AG04449 (cell line): ENCODE measurements around the gene SDC1.

Experiments used
- CTCF ChIA-PET: fragments of 350-600 bp; formaldehyde crosslinking; extraction: SDS; loops from one replicate; lab custom pipeline; 2021; ENCODE audit warnings: antibody characterized with exemption; lab: Yijun Ruan, JAX
- POLR2A ChIA-PET: fragments of 400-600, 350-600 bp; formaldehyde crosslinking; extraction: SDS; loops from one replicate; lab custom pipeline; 2020; ENCODE audit warnings: antibody characterized with exemption, inconsistent platforms; lab: Yijun Ruan, JAX
- DNase-seq: peaks from one replicate; pipeline ENCODE4 v3.0.0-alpha.2; 2010; ENCODE audit warnings: low read depth, low spot score
- H3K4me3 ChIP-seq: 2 replicates; pipeline ENCODE4 v1.5.1; 2011; ENCODE audit warnings: low read depth, mild to moderate bottlenecking, control low read depth, low read length
- TF ChIP-seq, protein P1 (sequence below): IDR thresholded peaks from one replicate; pipeline ENCODE4 v1.5.1; 2011; ENCODE audit warnings: mild to moderate bottlenecking, moderate library complexity, low read length, control low read depth, inconsistent platforms; ENCODE audit not compliant: insufficient read depth; ENCODE audit errors: missing control alignments

Gene SDC1

DNA sequence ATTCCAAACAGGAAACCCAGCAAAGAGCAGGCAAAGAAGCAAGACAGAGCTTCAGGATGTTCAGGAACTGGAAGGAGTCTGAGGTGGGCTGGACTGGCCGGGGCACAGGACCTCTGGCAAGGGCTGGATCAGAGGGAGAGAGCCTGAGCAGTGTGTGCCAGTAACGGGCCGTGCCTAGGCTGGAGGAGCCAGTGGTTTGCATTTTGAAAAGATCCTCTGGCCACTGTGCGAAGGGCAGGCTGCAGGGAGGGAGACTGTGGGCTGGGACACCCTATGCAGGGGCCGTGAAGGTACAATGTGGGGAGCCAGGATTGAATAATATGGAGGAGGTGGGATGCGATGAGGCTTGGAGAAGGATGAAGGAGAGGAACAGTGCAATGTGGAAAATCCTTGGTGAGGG, 6.2 kb upstream of the SDC1 start:
- CTCF ChIA-PET = interaction anchor here (0.9 to 1.0 kb wide), 3 partner anchors 9 to 96 kb away, joined by 3 to 4 read pairs (median 4); no protein-coding TSS in a partner anchor
- POLR2A ChIA-PET = no interaction called here
- DNase-seq = no peak
- H3K4me3 ChIP-seq = no peak overlapping the region
- TF ChIP-seq, protein P1, sequence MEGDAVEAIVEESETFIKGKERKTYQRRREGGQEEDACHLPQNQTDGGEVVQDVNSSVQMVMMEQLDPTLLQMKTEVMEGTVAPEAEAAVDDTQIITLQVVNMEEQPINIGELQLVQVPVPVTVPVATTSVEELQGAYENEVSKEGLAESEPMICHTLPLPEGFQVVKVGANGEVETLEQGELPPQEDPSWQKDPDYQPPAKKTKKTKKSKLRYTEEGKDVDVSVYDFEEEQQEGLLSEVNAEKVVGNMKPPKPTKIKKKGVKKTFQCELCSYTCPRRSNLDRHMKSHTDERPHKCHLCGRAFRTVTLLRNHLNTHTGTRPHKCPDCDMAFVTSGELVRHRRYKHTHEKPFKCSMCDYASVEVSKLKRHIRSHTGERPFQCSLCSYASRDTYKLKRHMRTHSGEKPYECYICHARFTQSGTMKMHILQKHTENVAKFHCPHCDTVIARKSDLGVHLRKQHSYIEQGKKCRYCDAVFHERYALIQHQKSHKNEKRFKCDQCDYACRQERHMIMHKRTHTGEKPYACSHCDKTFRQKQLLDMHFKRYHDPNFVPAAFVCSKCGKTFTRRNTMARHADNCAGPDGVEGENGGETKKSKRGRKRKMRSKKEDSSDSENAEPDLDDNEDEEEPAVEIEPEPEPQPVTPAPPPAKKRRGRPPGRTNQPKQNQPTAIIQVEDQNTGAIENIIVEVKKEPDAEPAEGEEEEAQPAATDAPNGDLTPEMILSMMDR = no peak

DNA sequence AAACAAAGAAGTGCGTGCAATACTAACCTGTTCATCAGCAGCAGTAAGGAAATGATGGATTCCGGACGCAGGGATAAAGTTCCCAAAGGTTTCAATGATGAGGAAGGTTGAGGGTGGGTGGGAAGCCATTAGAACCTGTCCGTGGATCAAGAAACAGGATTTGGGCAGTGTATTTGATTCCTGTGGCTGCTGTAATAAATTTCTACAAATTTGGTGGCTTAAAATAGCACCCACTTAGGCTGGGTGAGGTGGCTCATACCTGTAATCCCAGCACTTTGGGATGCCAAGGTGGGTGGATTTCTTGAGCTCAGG, 5.1 kb upstream of the SDC1 start:
- no peak for DNase-seq
- no peak overlapping the region for H3K4me3 ChIP-seq
- CTCF ChIA-PET = interaction anchor here (0.9 to 1.0 kb wide), 2 partner anchors 40 to 94 kb away, joined by 3 to 4 read pairs; no protein-coding TSS in a partner anchor
- TF ChIP-seq, protein P1 = no peak
- POLR2A ChIA-PET = no interaction called here

DNA sequence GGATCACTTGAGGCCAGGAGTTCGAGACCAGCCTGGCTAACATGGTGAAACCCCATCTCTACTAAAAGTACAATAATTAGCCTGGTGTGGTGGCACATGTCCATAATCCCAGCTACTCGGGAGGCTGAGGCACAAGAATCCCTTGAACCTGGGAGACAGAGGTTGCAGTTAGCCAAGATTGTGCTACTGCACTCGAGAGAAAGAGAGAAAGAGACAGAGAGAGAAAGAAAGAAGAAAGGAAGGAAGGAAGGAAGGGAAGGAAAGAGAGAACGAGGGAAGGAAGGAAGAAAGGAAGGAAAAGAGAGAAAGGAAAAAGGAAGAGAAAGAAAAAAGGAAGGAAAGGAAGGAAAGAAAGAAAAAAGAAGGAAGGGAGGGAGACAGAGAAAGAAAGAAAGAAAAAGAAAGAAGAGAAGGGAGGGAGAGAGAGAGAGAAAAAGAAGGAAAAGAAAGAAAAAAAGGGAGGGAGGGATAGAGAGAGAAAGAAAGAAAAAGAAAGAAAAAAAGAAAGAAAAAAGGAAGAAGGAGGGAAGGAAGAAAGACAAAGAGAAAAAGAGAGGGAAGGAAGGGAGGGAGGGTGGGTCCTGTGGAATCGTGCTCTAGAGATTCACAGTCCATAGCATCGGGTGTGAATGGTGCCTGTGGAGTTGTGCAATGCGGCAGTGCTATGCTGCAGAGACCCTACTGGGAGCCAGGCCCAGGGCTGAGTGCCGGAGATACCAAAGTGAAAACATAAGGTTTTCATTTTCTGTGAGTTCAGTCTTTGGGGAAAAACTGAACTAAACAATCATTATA, 4.6 kb upstream of the SDC1 start:
- POLR2A ChIA-PET = no interaction called here
- H3K4me3 ChIP-seq = no peak overlapping the region
- TF ChIP-seq, protein P1 = no peak
- DNase-seq = no peak
- CTCF ChIA-PET = no interaction called here

DNA sequence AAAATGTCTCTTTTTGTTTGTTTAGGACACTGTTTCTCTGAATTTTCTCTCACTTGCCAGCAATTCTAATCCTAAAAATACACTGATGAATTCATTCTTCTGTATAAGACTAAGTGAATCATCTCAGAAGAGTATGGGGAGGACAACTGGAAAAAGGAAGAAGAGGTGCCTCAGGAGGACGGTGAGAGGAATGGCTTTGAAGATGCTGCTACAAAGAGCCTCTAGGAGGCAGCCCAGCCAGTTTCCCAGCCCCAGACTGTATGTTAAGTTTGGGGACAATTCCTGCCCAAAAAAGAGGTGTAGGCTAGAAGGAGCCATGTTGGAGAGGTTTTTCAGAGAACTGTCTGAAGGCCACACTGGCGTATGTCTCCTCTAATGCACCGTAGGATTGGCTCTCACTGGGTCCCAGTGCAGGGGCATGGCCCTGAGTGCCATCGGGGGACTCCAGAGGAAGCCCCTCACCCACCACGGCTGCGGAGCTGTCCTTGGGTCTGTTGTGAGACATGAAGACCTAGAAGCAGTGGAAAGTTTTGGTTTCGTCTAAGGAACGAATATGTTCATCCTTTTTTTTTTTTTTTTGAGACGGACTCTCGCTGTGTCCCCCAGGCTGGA, 3.1 kb upstream of the SDC1 start:
- DNase-seq = no peak
- TF ChIP-seq, protein P1 = no peak
- ChIA-PET CTCF (no interaction called here), POLR2A (no interaction called here)
- H3K4me3 ChIP-seq = no peak overlapping the region

DNA sequence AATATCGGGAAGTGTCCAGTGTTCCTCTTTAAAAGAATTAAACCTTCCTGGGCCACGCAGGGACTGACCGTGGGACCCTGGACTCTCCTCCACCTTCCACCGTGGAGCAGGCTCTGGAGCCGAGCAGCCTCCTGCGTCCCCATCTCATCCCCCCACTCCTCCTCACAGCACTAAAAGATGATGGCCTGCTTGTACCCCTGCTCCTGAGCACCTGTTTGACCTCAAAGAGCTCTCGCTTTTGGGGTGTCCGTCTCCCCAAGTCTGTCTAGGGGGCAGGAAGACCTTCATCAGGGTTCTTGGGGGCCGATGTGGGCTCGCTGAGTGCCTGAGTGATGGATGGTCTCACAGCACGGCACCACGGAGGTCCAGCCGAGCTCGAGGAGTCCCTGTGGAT, 1.2 kb upstream of the SDC1 start:
- ChIA-PET CTCF (interaction anchor here (0.8 to 3.7 kb wide), 19 partner anchors 8 to 165 kb away, joined by 3 to 35 read pairs (median 6); no protein-coding TSS in a partner anchor), POLR2A (interaction anchor here (0.9 kb wide), 1 partner anchor 118 kb away, joined by 3 read pairs; no protein-coding TSS in a partner anchor)
- no peak overlapping the region for H3K4me3 ChIP-seq
- DNase-seq = no peak
- TF ChIP-seq, protein P1 = no peak
